ENCODE data around the gene DNTTIP2.
"Not testable (repeated sequence)": the region's sequence is repeated elsewhere in the genome, so short reads cannot be mapped to it uniquely, and the experiment has no call there.

The DNTTIP2 gene

DNA sequence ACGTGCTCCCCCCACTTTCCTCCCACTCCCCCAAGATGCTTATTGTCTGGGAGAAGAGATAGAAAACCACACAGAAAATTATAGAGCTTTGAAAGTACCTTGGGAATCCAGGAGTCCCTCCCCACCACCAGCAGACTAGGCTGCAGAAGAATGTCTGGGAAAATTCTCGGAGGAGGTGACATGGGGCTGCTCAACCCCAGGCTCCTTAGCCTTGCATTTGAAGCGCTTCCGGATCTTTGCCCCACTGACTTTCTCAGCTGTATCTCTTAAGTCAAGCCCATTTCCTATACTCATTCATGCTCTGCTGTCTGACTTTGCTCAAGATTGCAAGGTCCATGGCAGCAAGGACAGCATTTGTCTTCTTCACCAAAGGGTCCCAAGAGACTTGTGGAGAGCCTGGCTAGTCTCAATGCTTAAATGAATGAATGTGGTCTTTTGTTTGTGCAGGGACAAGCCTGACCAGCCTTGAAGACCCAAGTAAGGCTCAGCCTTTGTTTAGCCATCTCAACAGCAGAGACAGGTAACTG lies 38.0 kb downstream of the DNTTIP2 start:
- no peak for DNase-seq

DNA sequence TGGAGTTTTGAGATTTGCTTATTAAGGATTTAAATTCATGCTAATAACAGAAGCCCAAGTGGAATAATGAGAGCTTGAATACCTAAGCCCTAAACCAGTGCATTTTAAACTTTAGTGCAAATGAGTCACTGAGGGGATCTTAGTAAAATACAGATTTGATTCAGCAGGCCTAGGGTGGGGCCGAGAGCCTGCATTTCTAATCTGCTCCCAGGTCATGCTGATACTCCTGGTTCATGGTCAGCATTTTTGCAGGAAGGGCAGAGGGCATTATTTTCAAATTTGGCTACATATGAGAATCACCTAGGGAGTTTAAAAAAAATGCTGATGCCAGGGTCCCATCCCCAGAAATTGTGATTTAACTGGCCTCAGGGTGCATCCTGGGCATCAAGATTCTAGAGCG lies 39.3 kb downstream of the DNTTIP2 start:
- no peak for DNase-seq

DNA sequence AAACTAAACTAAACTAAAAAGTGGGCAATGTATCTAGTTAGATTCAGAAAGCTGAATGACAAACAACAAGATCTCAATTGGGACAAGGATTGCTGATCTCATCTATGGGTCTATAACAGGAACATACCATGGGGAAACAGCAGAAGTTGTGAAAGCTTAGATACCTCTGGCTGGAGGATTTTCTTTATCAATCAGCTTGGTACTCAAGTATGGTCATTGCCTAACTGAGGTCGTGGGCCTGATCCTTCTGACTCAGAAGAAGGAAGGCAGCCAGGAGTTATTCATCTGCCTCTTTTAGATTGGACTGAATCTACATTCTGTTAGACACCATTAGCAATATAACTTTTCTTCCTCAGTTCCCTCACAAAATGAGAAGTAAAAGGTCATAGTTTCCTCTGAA lies 39.7 kb downstream of the DNTTIP2 start:
- DNase-seq = no peak

DNA sequence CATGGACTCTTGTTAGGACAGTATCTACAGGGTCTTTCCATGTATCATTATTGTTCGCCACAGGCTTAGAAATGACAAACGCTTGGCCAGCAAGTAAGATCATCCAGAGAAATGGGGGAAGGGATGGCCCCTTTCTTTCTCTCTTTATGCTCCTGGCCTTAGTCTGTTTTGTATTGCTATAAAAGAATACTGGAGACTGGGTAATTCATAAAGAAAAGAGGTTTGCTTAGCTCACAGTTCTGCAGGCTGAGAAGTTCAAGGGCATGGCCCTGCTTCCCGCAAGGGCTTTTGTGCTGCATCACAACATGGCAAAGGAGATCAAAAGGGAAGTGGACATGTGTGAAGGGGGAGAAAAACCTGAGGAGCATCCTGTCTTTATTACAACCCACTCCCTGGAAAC lies 41.0 kb downstream of the DNTTIP2 start:
- DNase-seq = no peak

DNA sequence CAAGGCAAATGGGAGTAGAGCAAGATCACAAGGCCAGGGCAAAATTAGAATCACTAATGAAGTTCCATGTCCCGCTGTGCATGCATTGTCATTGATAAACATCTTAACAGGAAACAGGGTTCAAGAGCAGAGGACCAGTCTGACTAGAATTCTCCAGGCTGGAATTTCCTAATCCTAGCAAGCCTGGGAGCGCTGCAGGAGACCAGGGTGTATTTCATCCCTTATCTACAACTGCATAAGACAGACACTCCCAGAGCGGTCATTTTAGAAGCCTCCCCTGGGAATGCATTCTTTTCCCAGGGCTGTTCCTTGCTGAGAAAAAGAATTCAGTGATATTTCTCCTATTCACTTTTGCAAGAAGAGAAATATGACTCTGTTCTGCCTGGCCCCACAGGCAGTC lies 45.7 kb downstream of the DNTTIP2 start:
- not testable (repeated sequence) for DNase-seq

DNA sequence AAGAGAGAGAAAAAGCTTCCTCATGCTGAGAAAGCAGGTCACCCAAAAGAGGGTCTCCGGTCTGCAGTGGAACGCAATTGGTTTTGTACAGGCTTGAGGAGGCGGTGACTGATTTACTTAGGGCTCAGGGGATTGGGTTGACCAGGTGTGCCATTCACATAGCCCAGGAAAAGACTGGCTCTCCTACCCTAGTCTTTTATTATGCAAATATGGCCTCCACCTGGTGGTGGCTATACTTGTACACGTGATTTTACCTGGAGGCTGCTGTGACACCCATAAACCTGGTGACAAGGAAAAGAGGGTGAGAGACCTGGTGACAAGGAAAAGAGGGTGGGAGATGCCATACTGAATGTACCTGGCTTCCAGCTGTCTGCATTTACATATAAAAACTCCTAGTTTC lies 49.9 kb downstream of the DNTTIP2 start:
- no peak for DNase-seq

DNA sequence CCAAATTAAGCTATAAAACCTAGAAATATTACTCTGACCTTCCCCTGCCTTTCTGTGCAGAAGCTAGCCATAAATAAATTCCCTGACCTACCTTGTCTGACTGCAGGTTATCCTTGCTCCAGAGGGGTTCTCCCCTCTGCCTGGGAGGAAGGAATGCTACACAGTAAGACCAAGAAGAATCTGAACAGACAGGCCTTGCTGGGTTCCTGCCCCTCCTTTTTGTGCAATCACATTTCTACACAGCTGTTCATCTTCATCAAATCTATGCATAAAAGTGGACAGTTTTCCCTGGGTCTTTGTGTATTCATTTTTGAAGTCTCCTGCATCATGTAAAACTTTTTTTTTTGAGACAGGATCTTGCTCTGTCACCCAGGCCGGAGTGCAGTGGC lies 50.6 kb downstream of the DNTTIP2 start:
- no peak for DNase-seq

DNA sequence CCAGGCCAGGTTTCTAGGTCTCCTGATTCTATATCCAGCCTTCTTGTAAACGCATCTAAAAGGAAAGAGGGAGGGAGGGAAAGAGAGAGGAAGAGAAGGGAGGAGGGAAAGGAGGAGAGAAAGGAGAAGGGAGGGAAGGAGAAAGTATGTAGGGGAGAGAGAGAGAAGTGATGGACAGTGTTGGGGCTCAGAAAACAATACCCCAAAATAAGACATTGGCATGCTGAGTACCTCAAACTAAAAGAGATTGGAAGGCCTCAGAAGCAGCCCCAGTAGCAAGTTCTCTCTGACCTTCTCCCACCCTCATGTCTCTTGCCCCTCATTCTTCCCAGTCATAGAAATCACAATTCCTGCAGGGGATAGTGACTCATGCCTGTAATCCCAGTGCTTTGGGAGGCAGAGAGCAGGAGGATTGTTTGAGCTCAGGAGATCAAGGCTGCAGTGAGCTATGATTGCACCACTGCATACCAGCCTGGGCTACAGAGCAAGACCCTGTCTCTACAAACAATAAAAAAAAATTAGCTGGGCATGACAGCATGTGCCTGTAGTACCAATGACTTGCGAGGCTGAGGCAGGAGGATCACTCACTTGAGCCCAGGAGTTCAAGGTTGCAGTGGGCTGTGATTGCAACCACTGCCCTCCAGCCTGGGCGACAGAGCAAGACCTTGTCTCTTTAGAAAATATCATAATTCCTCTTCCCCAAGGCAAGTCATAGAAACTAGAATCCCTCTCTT lies 51.2 kb downstream of the DNTTIP2 start:
- DNase-seq = no peak

DNA sequence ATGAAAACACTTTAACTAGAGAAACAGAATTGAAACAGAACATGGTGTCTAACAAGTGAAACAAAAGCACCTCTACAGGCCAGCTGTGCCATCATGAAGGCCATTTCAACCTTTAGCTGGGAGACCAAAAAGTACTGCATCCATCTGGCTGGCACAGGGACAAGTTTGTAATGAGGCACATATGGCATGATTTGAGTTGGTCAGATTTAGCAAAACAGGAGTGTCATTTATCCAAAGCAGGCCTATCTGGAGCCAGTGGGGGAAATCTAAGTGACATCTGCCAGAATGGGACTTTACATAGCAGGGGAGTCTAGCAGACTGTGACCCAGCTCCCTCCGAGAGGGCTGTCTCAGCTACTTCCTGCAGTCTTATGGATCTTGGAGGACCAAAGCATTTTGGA lies 51.9 kb downstream of the DNTTIP2 start:
- DNase-seq = no peak

DNA sequence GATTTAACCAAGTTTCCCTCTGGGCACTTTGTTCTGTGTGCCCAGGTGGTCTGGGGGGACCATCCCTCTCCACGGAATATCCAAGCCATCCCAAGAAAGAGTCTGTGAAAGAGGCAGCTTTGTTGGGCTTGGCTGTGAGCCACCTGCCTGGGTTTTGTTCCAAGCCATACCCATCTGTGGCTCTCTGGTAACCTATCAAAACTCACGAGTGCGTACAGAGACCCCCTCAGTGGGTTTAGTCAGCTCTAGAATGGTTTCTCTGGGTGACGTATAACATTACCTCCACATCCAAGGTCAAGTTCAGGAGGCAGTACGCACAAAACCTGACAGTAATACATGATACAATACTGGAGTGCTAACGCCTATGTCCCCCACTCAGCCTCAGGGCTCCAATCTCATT lies 54.2 kb downstream of the DNTTIP2 start:
- no peak for DNase-seq

DNA sequence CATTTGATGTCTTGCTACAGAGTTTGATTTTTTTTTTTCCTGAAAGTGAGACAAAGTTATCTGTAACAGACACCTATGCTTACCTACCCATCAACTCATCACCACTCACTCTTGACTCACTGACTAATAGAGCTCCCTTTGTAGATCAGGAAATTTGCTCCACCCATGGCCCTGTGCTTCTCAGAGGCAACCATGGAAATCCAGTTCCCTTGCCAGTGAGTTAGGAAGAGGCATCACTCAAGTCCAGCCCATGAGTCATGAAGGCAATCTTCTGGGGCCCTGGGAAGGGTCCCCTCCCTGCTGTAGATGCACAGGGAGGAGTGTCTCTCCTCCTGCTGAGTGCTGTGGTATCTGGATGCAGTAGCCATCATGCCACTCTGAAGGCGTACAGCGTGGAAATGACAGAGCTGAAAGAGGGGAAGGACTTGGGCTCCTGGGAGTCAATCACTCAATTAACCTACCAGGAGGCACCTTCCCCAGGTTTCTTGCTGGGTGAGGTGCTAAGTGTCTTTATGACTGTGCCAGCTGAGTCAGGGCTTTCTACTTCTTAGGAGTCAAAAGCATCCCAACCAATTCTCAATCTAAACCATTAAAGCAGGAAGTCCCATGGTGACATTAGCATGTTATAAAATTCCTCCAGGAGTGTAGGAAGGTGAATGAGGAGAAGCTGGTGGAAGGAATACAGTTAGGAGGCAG lies 56.1 kb downstream of the DNTTIP2 start:
- no peak for DNase-seq

DNA sequence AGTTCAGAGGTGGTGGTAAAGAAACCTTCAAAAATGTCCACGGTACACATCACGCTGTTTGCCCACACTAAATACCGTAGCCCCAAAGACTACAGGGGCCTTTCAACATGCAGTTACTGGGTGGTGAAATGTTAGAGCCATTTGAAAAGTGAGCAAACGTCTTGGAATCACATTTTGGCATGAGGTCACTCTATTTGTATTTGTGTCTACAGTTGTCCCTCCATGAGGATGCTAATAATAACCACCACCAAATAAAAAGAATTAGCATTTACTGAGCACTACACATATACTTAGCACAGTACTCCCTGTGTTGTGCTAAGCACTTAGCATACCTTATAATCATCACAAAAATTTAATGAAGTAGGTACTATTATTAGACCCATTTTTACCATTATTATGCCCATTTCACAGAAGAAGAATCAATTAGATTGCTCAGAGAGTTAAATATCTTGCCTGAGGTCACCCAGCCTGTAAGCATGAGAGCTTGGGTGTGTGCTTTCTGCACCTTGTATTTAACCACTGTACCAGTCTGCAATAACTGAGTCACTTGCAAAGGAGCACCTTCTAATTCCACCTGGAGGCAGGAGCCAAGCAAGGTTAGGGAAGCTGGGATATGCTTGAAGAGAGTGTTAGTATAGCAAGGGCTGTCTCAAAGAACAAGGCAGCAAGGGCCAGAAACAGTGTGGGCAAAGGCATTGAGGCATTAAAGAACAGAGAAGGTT lies 57.4 kb downstream of the DNTTIP2 start:
- no peak for DNase-seq

DNA sequence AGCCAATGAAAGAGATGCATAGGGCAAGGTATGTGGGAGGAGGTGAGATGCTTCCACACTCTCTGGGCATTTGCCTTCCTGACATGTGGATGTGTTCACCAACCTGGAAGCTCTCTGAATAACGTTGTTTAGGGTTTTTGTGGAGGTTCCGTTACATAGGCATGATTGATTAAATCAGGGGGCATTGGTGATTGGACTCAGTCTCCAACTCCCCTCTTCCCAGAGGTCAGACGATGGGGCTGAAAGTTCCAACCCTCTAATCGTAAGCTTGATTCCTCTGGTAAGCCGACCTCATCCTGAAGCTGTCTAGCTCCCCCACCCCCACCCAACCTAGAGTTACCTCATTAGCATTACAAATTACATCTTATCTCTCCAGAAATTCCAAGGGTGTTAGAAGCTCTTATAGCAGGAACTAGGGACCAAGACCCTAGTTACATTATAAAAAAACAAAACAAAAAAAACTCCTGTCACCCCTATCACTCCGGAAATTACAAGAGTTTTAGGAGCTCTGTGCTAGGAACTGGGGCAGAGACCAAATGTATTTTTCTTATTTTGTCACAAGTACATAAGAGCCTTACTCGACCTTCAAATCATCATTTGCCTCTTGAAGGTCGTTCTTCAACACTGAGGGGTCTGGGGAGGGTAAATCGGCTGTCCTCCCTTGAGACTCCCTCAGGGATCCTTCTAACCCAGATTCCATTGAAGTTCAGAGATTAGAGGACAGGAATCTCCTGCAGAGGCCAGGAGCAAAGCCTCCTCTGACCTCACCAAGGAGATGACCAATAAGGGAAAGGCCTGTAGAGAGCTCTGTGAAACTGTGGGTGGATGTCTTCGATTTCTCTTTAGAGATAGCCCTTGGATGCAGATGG lies 58.2 kb downstream of the DNTTIP2 start:
- no peak for DNase-seq

DNA sequence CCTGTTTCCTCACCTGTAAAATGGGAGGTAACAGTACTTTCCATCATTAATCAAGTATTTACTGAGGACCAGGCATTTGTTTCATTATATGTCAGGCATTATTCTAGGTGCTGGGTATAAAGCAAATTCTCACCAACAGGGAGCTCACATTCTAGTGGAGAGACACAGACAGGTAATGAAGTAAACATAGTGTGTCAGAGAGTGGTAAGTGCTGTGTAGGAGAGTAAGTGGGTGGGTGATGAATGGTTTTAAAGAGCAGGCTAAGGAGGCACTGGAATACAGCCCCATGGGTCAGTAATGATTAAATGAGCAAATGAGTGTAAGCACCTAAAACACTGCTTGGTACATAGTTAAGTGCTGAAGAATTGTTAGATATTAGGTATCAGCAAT lies 60.4 kb downstream of the DNTTIP2 start:
- no peak for DNase-seq

DNA sequence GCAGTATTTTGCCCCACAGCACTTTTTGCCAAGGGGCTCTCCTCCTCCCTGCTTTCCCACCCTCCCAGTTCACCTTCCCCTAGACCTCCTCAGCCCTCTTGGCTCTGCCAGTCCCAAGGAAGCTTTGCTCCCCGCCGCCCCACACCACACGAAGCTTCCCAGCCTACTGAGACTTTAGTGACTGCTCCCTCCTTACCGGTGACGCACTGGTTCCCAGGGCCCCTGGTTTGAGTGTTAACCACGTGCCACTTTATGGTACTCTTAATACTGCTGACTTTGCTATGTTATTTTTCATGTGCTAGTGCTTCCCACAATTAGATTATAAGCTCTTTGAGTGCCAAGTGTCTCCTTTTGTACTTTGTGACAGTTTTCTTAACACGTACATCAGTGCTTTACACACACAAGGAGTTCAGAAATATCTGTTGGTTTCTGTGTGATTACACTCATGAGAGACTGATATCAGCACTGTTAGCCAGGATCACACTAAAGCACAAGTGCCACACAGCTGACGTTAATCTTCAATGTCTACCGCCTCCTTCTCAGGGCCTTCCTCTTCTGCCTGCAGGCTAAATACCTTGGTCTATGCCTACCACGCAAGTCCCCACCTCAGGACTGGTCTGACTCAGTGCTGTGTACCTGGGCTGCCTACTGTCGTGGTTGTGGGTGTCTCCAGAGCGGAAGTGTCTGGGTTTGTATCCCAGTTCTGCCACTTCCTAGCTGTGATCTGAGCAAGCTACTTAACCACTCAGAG lies 61.0 kb downstream of the DNTTIP2 start:
- DNase-seq = no peak

DNA sequence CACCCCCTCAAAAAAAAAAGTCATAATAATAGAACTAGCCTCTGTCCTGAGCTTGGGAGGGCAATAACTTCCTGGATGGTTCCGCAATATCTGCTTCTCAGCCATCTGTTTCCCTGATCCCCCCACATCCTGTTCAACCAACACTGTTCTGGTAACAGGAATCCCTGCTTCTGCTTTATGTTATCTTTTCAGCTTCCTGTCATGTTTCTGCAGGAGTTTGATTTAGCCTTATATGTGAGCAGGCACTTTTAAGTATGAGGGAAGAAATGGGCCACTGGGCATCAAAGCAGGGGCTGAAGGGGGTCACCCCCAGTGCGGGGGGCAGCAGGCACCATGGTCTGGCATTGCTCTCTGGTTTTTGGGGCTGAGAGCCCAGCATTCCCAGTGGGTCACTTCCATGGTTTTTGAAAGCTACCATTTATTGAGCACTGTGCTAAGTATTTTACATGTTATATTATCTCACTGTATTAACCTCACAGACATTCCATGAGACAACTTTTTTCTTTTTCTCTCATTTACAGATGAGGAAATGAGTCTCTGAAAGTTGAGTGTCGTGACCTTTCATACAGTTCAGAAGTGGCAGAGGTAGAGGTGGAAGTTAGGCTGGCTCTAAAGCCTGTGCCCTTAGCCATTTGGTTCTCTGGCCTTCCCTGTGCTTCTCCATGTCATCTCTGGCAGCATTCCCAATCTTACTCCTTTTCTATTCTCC lies 61.9 kb downstream of the DNTTIP2 start:
- DNase-seq = no peak
